ENCODE results near the gene PLAGL1.

PLAGL1 gene

GRCh38 chr6:143958839-143959399, 49.1 kb downstream of the PLAGL1 start:
- no peak for TF ChIP-seq CTCF (IDR thresholded peaks at IDR 0.05; ENCODE audit: insufficient read depth, low read depth, low read length, missing control alignments)
- DNase-seq (ENCODE audit: low read depth): no peak
- H3K4me3 ChIP-seq (ENCODE audit: low read depth, low read length): no peak overlapping the region

GRCh38 chr6:143957679-143958274, 50.3 kb downstream of the PLAGL1 start:
- H3K4me3 ChIP-seq (ENCODE audit: low read depth, low read length): no peak overlapping the region
- TF ChIP-seq CTCF (IDR thresholded peaks at IDR 0.05; ENCODE audit: insufficient read depth, low read depth, low read length, missing control alignments): no peak
- DNase-seq (ENCODE audit: low read depth): no peak

GRCh38 chr6:143955971-143956370, 52.1 kb downstream of the PLAGL1 start:
- H3K4me3 ChIP-seq (ENCODE audit: low read depth, low read length): no peak overlapping the region
- TF ChIP-seq CTCF (IDR thresholded peaks at IDR 0.05; ENCODE audit: insufficient read depth, low read depth, low read length, missing control alignments): no peak
- DNase-seq (ENCODE audit: low read depth): no peak

GRCh38 chr6:143953922-143954321, 54.1 kb downstream of the PLAGL1 start:
- no peak overlapping the region for H3K4me3 ChIP-seq (ENCODE audit: low read depth, low read length)
- no peak for DNase-seq (ENCODE audit: low read depth)
- TF ChIP-seq CTCF (IDR thresholded peaks at IDR 0.05; ENCODE audit: insufficient read depth, low read depth, low read length, missing control alignments): no peak

GRCh38 chr6:143952947-143953701, 54.9 kb downstream of the PLAGL1 start:
- TF ChIP-seq CTCF (IDR thresholded peaks at IDR 0.05; ENCODE audit: insufficient read depth, low read depth, low read length, missing control alignments): no peak
- H3K4me3 ChIP-seq (ENCODE audit: low read depth, low read length): no peak overlapping the region
- DNase-seq (ENCODE audit: low read depth): no peak

- TF ChIP-seq CTCF (IDR thresholded peaks at IDR 0.05; ENCODE audit: insufficient read depth, low read depth, low read length, missing control alignments): no peak
- DNase-seq (ENCODE audit: low read depth): no peak
- H3K4me3 ChIP-seq (ENCODE audit: low read depth, low read length): no peak overlapping the region
These were observed 55.8 kb downstream of the PLAGL1 start for GRCh38 chr6:143952060-143952778.

Measured in GM12865 (cell line).